Endodermal cell (in vitro differentiated cells): ENCODE data around the gene KCNJ10. TPM values are rescaled to one million over a fixed set of nuclear protein-coding genes. Genes with fewer than 3 reads are reported as not detected.

ENCODE experiments used
- DNase-seq: peaks from one replicate; pipeline ENCODE4 v3.0.0-alpha.2; 2017
- H3K27ac ChIP-seq: 2 replicates; pipeline ENCODE4 v1.5.1; 2013; ENCODE audit warnings: mild to moderate bottlenecking, low read depth, low read length, moderate library complexity
- H3K27me3 ChIP-seq: 2 replicates; pipeline ENCODE4 v1.6.1; 2013; ENCODE audit warnings: mild to moderate bottlenecking, low read length, moderate library complexity; ENCODE audit not compliant: insufficient read depth, control insufficient read depth, poor library complexity, severe bottlenecking
- H3K36me3 ChIP-seq: 2 replicates; pipeline ENCODE4 v1.7.0; 2013; ENCODE audit warnings: mild to moderate bottlenecking, low read length, moderate library complexity; ENCODE audit not compliant: control insufficient read depth, insufficient read depth
- H3K4me1 ChIP-seq: one replicate; pipeline ENCODE4 v1.7.0; 2013; ENCODE audit warnings: low read length; ENCODE audit not compliant: control insufficient read depth, insufficient read depth
- H3K4me3 ChIP-seq: 2 replicates; pipeline ENCODE4 v1.5.1; 2013; ENCODE audit warnings: mild to moderate bottlenecking, low read length, moderate library complexity
- H3K9ac ChIP-seq: 2 replicates; pipeline ENCODE4 v1.6.1; 2013; ENCODE audit warnings: mild to moderate bottlenecking, low read length, moderate library complexity; ENCODE audit not compliant: poor library complexity, severe bottlenecking; ENCODE audit errors: extremely low read depth
- H3K9me3 ChIP-seq: 2 replicates; pipeline ENCODE4 v1.6.1; 2013; ENCODE audit warnings: mild to moderate bottlenecking, low read length, moderate library complexity; ENCODE audit not compliant: control insufficient read depth
- H3K27ac Mint-ChIP-seq: 2 replicates; pipeline ENCODE4 v1.8.0; 2020; ENCODE audit warnings: mixed read lengths
- H3K27me3 Mint-ChIP-seq: 2 replicates; pipeline ENCODE4 v1.8.0; 2021; ENCODE audit warnings: mild to moderate bottlenecking, mixed read lengths; ENCODE audit not compliant: insufficient read depth
- H3K36me3 Mint-ChIP-seq: 2 replicates; pipeline ENCODE4 v1.8.0; 2020; ENCODE audit warnings: low read depth, mixed read lengths
- H3K4me1 Mint-ChIP-seq: 2 replicates; pipeline ENCODE4 v1.8.0; 2020; ENCODE audit warnings: mixed read lengths
- H3K4me3 Mint-ChIP-seq: 2 replicates; pipeline ENCODE4 v1.8.0; 2020; ENCODE audit warnings: mild to moderate bottlenecking, moderate library complexity, mixed read lengths
- H3K9me3 Mint-ChIP-seq: 2 replicates; pipeline ENCODE4 v1.8.0; 2020; ENCODE audit warnings: mild to moderate bottlenecking, mixed read lengths
- CTCF ChIP-seq: fragments of 200-600 bp; sonication (generic); conservative IDR thresholded peaks from 2 replicates; pipeline ENCODE4 v1.5.0; 2021; ENCODE audit warnings: antibody characterized with exemption, mild to moderate bottlenecking
- WGBS, 2 experiments: methylation state at CpG; one replicate each; pipeline versions ENCODE4 v1.1.5 to v1.1.7; 2013; ENCODE audit warnings: missing lambda C conversion rate in 2 of 2, mixed read lengths in 1 of 2; ENCODE audit not compliant: insufficient coverage in 1 of 2, insufficient read length in 1 of 2; 5-methylcytosine and 5-hydroxymethylcytosine counted together
- total RNA-seq, 2 donors: library from RNA; stranded (reverse); fragmentation: NEBNext Ultra II Directional in 1 of 2; extraction: Animal tissue kit (Norgen Biotek cat#: 25700) in 1 of 2; gene quantifications; 2 replicates in 1 of 2; 3 replicates in 1 of 2; pipeline ENCODE4 v1.2.1, GENCODE V29; 2021

KCNJ10 gene
- total RNA-seq, 2 donors from 2014 or later: 0.26 TPM; not detected in 1

GRCh38 chr1:160009081-160009480, 60.9 kb downstream of the KCNJ10 start:
- Histone ChIP-seq H3K27ac (no peak overlapping the region), H3K4me3 (no peak overlapping the region), H3K27me3 (peaks cover 38% of the 10 kb centered on the region), H3K9me3 (no peaks in the 10 kb centered on the region), H3K4me1 (no peaks in the 10 kb centered on the region), H3K36me3 (no peaks in the 10 kb centered on the region), H3K9ac (no peak overlapping the region)
- WGBS, 2 experiments: 73% methylated on average over 2 of the region's 2 CpGs; no CpG with 5 or more reads in 1 of the 2 experiments
- Mint-ChIP-seq H3K27ac (no peak overlapping the region), H3K9me3 (no peaks in the 10 kb centered on the region), H3K4me3 (no peak overlapping the region), H3K4me1 (no peaks in the 10 kb centered on the region), H3K27me3 (peaks cover 31% of the 10 kb centered on the region), H3K36me3 (no peaks in the 10 kb centered on the region)
- TF ChIP-seq CTCF: no peak
- DNase-seq: no peak

- H3K36me3 ChIP-seq: no peaks in the 10 kb centered on the region
- H3K4me1 Mint-ChIP-seq: no peaks in the 10 kb centered on the region
- H3K27me3 Mint-ChIP-seq: peaks cover 31% of the 10 kb centered on the region
These were observed 62.3 kb downstream of the KCNJ10 start for GRCh38 chr1:160007577-160008200.

GRCh38 chr1:160006312-160006940, 63.5 kb downstream of the KCNJ10 start:
- Mint-ChIP-seq H3K36me3 (no peaks in the 10 kb centered on the region), H3K9me3 (no peaks in the 10 kb centered on the region), H3K4me1 (no peaks in the 10 kb centered on the region), H3K27me3 (peaks cover 31% of the 10 kb centered on the region), H3K27ac (no peak overlapping the region), H3K4me3 (no peak overlapping the region)
- peak; percentile 98 for TF ChIP-seq CTCF
- H3K9me3 ChIP-seq: no peaks in the 10 kb centered on the region
- no peaks in the 10 kb centered on the region for H3K4me1 ChIP-seq
- no peak overlapping the region for H3K27ac ChIP-seq
- H3K4me3 ChIP-seq: no peak overlapping the region
- DNase-seq: peak; percentile 90
- H3K9ac ChIP-seq: no peak overlapping the region
- 0 to 2% methylated on average over 3 to 4 of the region's 5 CpGs for WGBS, 2 experiments
- H3K27me3 ChIP-seq: peaks cover 32% of the 10 kb centered on the region
- no peaks in the 10 kb centered on the region for H3K36me3 ChIP-seq

More at GRCh38 chr1:160007577-160008200, 62.3 kb downstream of the KCNJ10 start:
- Histone ChIP-seq H3K27me3 (peaks cover 38% of the 10 kb centered on the region), H3K27ac (no peak overlapping the region), H3K4me1 (no peaks in the 10 kb centered on the region), H3K4me3 (no peak overlapping the region), H3K9ac (no peak overlapping the region), H3K9me3 (no peaks in the 10 kb centered on the region)
- 60 to 70% methylated on average over 3 of the region's 3 CpGs for WGBS, 2 experiments
- peak; percentile 89 for TF ChIP-seq CTCF
- DNase-seq: no peak
- Mint-ChIP-seq H3K27ac (no peak overlapping the region), H3K4me3 (no peak overlapping the region), H3K36me3 (no peaks in the 10 kb centered on the region), H3K9me3 (no peaks in the 10 kb centered on the region)
